ENCODE results near the gene KRT27. TPM values are rescaled to one million over a fixed set of nuclear protein-coding genes. Genes with fewer than 3 reads are reported as not detected.
"Not testable (repeated sequence)": the region's sequence is repeated elsewhere in the genome, so short reads cannot be mapped to it uniquely, and the experiment has no call there.

The KRT27 gene
- total RNA-seq, 1 donor from 2014 or later, result not detected

- H3K36me3 ChIP-seq, result peaks cover 0 to 10% of the 10 kb centered on the region in 2 donors
- H3K27me3 ChIP-seq, result no peaks in the 10 kb centered on the region
- H3K27ac ChIP-seq, result no peak overlapping the region
- H3K4me1 ChIP-seq, result peaks cover 22% of the 10 kb centered on the region
- intact Hi-C loops (cut with DNase I), result no loop called here
- TF ChIP-seq POLR2A (IDR thresholded peaks at IDR 0.05) (no peak), POLR2AphosphoS5 (IDR thresholded peaks at IDR 0.05; ENCODE audit: insufficient read depth in 1 of 2, low read depth in 1 of 2) (no peak)
- TF ChIP-seq, protein P1, sequence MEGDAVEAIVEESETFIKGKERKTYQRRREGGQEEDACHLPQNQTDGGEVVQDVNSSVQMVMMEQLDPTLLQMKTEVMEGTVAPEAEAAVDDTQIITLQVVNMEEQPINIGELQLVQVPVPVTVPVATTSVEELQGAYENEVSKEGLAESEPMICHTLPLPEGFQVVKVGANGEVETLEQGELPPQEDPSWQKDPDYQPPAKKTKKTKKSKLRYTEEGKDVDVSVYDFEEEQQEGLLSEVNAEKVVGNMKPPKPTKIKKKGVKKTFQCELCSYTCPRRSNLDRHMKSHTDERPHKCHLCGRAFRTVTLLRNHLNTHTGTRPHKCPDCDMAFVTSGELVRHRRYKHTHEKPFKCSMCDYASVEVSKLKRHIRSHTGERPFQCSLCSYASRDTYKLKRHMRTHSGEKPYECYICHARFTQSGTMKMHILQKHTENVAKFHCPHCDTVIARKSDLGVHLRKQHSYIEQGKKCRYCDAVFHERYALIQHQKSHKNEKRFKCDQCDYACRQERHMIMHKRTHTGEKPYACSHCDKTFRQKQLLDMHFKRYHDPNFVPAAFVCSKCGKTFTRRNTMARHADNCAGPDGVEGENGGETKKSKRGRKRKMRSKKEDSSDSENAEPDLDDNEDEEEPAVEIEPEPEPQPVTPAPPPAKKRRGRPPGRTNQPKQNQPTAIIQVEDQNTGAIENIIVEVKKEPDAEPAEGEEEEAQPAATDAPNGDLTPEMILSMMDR (IDR thresholded peaks at IDR 0.05), result no peak
- H3K9me3 ChIP-seq, result no peaks in the 10 kb centered on the region
- no peak for DNase-seq (ENCODE audit: extremely low spot score in 2 of 2)
- no peak overlapping the region for H3K4me3 ChIP-seq
Observed at GRCh38 chr17:40817103-40817682, 34.8 kb upstream of the KRT27 start.

DNA sequence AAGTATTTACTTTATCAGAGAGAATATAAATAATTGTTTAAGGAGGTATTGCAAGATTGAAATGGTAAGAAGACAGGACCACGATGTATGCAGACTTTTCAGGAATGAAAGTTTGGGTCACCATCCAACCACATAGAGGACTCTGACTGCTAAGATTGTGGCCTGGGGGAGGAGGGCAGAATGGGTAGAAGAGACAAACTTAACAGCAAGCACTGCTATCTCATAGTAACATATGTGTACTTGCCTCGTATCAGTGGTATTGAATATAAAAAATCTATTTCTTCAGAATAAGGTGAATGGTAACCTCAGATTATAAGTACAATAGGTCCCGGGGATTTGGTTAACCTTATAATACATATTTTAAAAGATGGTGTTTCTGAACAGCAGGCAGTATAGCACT is 34.2 kb upstream of the KRT27 start:
- intact Hi-C loops (cut with DNase I), result no loop called here
- no peaks in the 10 kb centered on the region for H3K27me3 ChIP-seq
- no peak overlapping the region for H3K4me3 ChIP-seq
- H3K4me1 ChIP-seq, result peaks cover 22% of the 10 kb centered on the region
- DNase-seq (ENCODE audit: extremely low spot score in 2 of 2), result no peak
- H3K27ac ChIP-seq, result no peak overlapping the region
- no peak for TF ChIP-seq POLR2AphosphoS5 (IDR thresholded peaks at IDR 0.05; ENCODE audit: insufficient read depth in 1 of 2, low read depth in 1 of 2)
- TF ChIP-seq, protein P1 (IDR thresholded peaks at IDR 0.05), result no peak
- TF ChIP-seq POLR2A (IDR thresholded peaks at IDR 0.05), result no peak
- H3K36me3 ChIP-seq, result peaks cover 0 to 10% of the 10 kb centered on the region in 2 donors
- H3K9me3 ChIP-seq, result no peaks in the 10 kb centered on the region

GRCh38 chr17:40815381-40815780 is 33.0 kb upstream of the KRT27 start:
- H3K36me3 ChIP-seq, result peaks cover 0 to 4% of the 10 kb centered on the region in 2 donors
- H3K9me3 ChIP-seq, result no peaks in the 10 kb centered on the region
- H3K27ac ChIP-seq, result no peak overlapping the region
- intact Hi-C loops (cut with DNase I), result no loop called here
- TF ChIP-seq, protein P1 (IDR thresholded peaks at IDR 0.05), result no peak
- TF ChIP-seq POLR2AphosphoS5 (IDR thresholded peaks at IDR 0.05; ENCODE audit: insufficient read depth in 1 of 2, low read depth in 1 of 2) (no peak), POLR2A (IDR thresholded peaks at IDR 0.05) (no peak)
- no peaks in the 10 kb centered on the region for H3K27me3 ChIP-seq
- H3K4me1 ChIP-seq, result peaks cover 20% of the 10 kb centered on the region
- H3K4me3 ChIP-seq, result no peak overlapping the region
- DNase-seq (ENCODE audit: extremely low spot score in 2 of 2), result no peak

DNA sequence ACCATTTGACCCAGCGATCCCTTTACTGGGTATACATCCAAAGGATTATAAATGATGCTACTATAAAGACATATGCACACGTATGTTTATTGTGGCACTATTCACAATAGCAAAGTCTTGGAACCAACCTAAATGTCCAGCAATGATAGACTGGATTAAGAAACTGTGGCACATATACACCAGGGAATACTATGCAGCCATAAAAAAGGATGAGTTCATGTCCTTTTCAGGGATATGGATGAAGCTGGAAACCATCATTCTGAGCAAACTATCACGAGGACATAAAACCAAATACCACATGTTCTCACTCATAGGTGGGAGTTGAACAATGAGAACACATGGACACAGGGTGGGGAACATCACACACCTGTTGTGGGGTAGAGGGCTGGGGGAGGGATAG is 32.3 kb upstream of the KRT27 start:
- H3K4me3 ChIP-seq; H3K36me3 ChIP-seq; intact Hi-C loops (cut with DNase I); DNase-seq (ENCODE audit: extremely low spot score in 2 of 2); H3K27ac ChIP-seq; H3K27me3 ChIP-seq; H3K9me3 ChIP-seq: not testable (repeated sequence)
- H3K4me1 ChIP-seq, result peaks cover 14% of the 10 kb centered on the region

- TF ChIP-seq POLR2A (IDR thresholded peaks at IDR 0.05) (no peak), POLR2AphosphoS5 (IDR thresholded peaks at IDR 0.05; ENCODE audit: insufficient read depth in 1 of 2, low read depth in 1 of 2) (no peak)
- TF ChIP-seq, protein P1 (IDR thresholded peaks at IDR 0.05), result no peak
- no peak for DNase-seq (ENCODE audit: extremely low spot score in 2 of 2)
- Histone ChIP-seq H3K4me1 (peaks cover 9% of the 10 kb centered on the region), H3K4me3 (no peak overlapping the region), H3K9me3 (no peaks in the 10 kb centered on the region), H3K27ac (no peak overlapping the region), H3K36me3 (no peaks in the 10 kb centered on the region), H3K27me3 (no peaks in the 10 kb centered on the region)
- intact Hi-C loops (cut with DNase I), result no loop called here
Observed at GRCh38 chr17:40813804-40814203, 31.5 kb upstream of the KRT27 start.

All from vagina (tissue), 2 donors.